CD14-positive monocyte (primary cell): ENCODE results near the gene RAB6B. TPM values are rescaled to one million over a fixed set of nuclear protein-coding genes. Genes with fewer than 3 reads are reported as not detected.

Source experiments
- DNase-seq, 3 donors: peaks; one replicate each; pipeline ENCODE4 v3.0.0-alpha.2; 2011 to 2022
- H2AFZ ChIP-seq: 2 replicates; pipeline ENCODE4 v1.6.0; 2012; ENCODE audit warnings: mild to moderate bottlenecking, low read depth, low read length, inconsistent platforms; ENCODE audit not compliant: insufficient read depth, poor library complexity, severe bottlenecking
- H3K27ac ChIP-seq, 2 donors: 1 replicate in 1 of 2; 2 replicates in 1 of 2; pipeline ENCODE4 v1.5.1; 2012 to 2013; ENCODE audit warnings: low read length in 2 of 2, control low read depth in 1 of 2, inconsistent platforms in 1 of 2, low read depth in 1 of 2, mild to moderate bottlenecking in 1 of 2
- H3K27me3 ChIP-seq, 2 donors: one replicate each; pipeline versions ENCODE4 v1.6.0 to v1.6.1; 2011 to 2013; ENCODE audit warnings: low read length in 2 of 2; ENCODE audit not compliant: control insufficient read depth in 2 of 2, insufficient read depth in 2 of 2
- H3K36me3 ChIP-seq, 2 donors: replicated peaks in 1 of 2; 1 replicate in 1 of 2; 2 replicates in 1 of 2; pipeline versions ENCODE4 v1.5.1 to v1.6.1; 2012 to 2013; ENCODE audit warnings: low read length in 2 of 2, control low read depth in 1 of 2, inconsistent platforms in 1 of 2, mild to moderate bottlenecking in 1 of 2; ENCODE audit not compliant: insufficient read depth in 2 of 2, control insufficient read depth in 1 of 2
- H3K4me1 ChIP-seq, 2 donors: 1 replicate in 1 of 2; 2 replicates in 1 of 2; pipeline versions ENCODE4 v1.5.1 to v1.6.1; 2012 to 2013; ENCODE audit warnings: low read length in 2 of 2, control low read depth in 1 of 2, inconsistent platforms in 1 of 2, mild to moderate bottlenecking in 1 of 2, moderate library complexity in 1 of 2; ENCODE audit not compliant: insufficient read depth in 2 of 2, control insufficient read depth in 1 of 2
- H3K4me2 ChIP-seq: replicated peaks from 2 replicates; pipeline ENCODE3; 2012; ENCODE audit warnings: low read length, moderate library complexity, mild to moderate bottlenecking; ENCODE audit not compliant: poor library complexity, severe bottlenecking; ENCODE audit errors: extremely low read depth
- H3K4me3 ChIP-seq, 3 experiments: fragments of 200-600 bp in 1 of 3; sonication (generic) in 1 of 3; replicated peaks in 1 of 3; 1 replicate in 2 of 3; 2 replicates in 1 of 3; pipeline ENCODE4 v1.5.1; 2011 to 2013; ENCODE audit warnings: low read length in 3 of 3, mild to moderate bottlenecking in 3 of 3, control low read depth in 2 of 3, low read depth in 2 of 3, inconsistent platforms in 1 of 3, moderate library complexity in 1 of 3
- H3K79me2 ChIP-seq: 2 replicates; pipeline ENCODE4 v1.6.0; 2012; ENCODE audit warnings: mild to moderate bottlenecking, control low read depth, inconsistent platforms, low read length, moderate library complexity; ENCODE audit not compliant: insufficient read depth
- H3K9ac ChIP-seq: 2 replicates; pipeline ENCODE4 v1.6.0; 2017; ENCODE audit warnings: low read length, mild to moderate bottlenecking; ENCODE audit not compliant: insufficient read depth, poor library complexity, severe bottlenecking
- H3K9me3 ChIP-seq, 2 donors: replicated peaks in 1 of 2; 1 replicate in 1 of 2; 2 replicates in 1 of 2; pipeline versions ENCODE4 v1.5.1 to v1.6.1; 2012 to 2013; ENCODE audit warnings: low read length in 2 of 2, control low read depth in 1 of 2; ENCODE audit not compliant: control insufficient read depth in 1 of 2, insufficient read depth in 1 of 2
- H4K20me1 ChIP-seq: 2 replicates; pipeline ENCODE4 v1.6.0; 2012; ENCODE audit warnings: mild to moderate bottlenecking, low read length, control low read depth, moderate library complexity; ENCODE audit not compliant: insufficient read depth
- H3K27ac Mint-ChIP-seq, 7 donors: one replicate each; pipeline ENCODE4 v1.8.0; 2020; ENCODE audit warnings: mild to moderate bottlenecking in 7 of 7, mixed read lengths in 7 of 7, moderate library complexity in 6 of 7, inconsistent platforms in 2 of 7
- H3K27me3 Mint-ChIP-seq, 3 donors: one replicate each; pipeline ENCODE4 v1.8.0; 2021 to 2022; ENCODE audit warnings: low read depth in 3 of 3, mild to moderate bottlenecking in 3 of 3, mixed read lengths in 3 of 3, moderate library complexity in 3 of 3, inconsistent platforms in 1 of 3
- H3K36me3 Mint-ChIP-seq, 2 donors: one replicate each; pipeline ENCODE4 v1.8.0; 2020; ENCODE audit warnings: mixed read lengths in 2 of 2, inconsistent platforms in 1 of 2, mild to moderate bottlenecking in 1 of 2
- H3K4me1 Mint-ChIP-seq: one replicate; pipeline ENCODE4 v1.8.0; 2020; ENCODE audit warnings: mild to moderate bottlenecking, mixed read lengths
- H3K4me3 Mint-ChIP-seq, 2 donors: one replicate each; pipeline ENCODE4 v1.8.0; 2020; ENCODE audit warnings: mild to moderate bottlenecking in 2 of 2, mixed read lengths in 2 of 2, moderate library complexity in 1 of 2
- H3K9me3 Mint-ChIP-seq, 7 donors: one replicate each; pipeline ENCODE4 v1.8.0; 2020 to 2022; ENCODE audit warnings: mixed read lengths in 7 of 7, mild to moderate bottlenecking in 6 of 7, moderate library complexity in 6 of 7, inconsistent platforms in 2 of 7
- CTCF ChIP-seq: fragments of 200-600 bp; IDR thresholded peaks from one replicate; pipeline ENCODE4 v1.8.0; 2022; ENCODE audit warnings: antibody characterized with exemption, mild to moderate bottlenecking
- WGBS: methylation state at CpG from one replicate; pipeline ENCODE4 v1.1.5; 2013; ENCODE audit warnings: missing lambda C conversion rate; ENCODE audit not compliant: insufficient coverage; 5-methylcytosine and 5-hydroxymethylcytosine counted together
- intact Hi-C, 2 donors: fragments of 100-400 bp; cut with micrococcal nuclease; formaldehyde crosslinking; loops; one replicate each; pipeline versions ENCODE4 v1.15.0 to v1.15.1; 2023
- polyA plus RNA-seq, 3 donors: library from polyadenylated mRNA; depleted of rRNA in 1 of 3; unstranded in 2 of 3; stranded (reverse) in 1 of 3; fragments of 300-500 nt in 2 of 3; fragments of >200 nt in 1 of 3; fragmentation: Illumina TruSeq in 2 of 3; gene quantifications; 1 replicate in 2 of 3; 2 replicates in 1 of 3; pipeline ENCODE4 v1.2.3, GENCODE V29; 2012 to 2021

The RAB6B gene
- polyA plus RNA-seq, 3 donors = 0.46 TPM; not detected in 2

DNA sequence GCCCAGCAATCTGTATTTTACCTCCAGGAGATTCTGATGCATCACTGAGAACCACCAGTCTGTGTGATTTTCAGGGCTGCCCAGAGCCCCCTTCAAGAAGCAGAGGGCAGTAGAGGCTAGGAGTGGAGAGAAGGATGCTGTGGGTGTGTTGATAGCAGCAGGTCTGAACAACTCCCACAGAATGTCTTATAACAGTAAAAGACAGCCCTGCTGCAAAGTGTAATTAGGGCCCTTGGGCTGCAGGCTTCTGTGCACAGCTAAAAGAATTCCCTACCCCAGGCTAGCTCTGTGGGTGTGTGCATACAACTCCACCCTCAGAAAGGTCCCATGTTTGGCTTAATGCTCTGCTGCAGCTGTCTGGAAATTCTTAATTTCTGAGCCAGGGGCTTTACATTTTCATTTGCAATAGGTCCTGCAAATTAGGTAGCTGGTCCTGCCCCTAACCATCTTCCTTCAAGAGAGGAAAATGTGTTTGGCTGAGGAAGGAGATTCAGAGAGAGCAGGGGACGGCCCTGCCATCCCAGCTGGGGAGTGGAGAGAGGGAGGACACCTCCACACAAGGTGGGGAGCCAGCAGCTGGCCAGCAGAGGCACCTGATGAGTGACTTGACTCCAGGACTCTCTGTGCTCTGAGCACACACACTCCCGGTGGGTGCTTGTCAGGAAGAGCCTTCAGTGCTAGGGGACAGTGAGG, 43.2 kb upstream of the RAB6B start:
- H3K9me3 ChIP-seq = no peaks in the 10 kb centered on the region
- intact Hi-C loops = no loop called here
- no peaks in the 10 kb centered on the region for H3K79me2 ChIP-seq
- no peak overlapping the region for H3K9ac ChIP-seq
- H3K9me3 Mint-ChIP-seq = no peaks in the 10 kb centered on the region
- DNase-seq = no peak
- H3K27me3 ChIP-seq = no peaks in the 10 kb centered on the region
- no peak overlapping the region for H3K4me3 ChIP-seq
- H3K27ac ChIP-seq = no peak overlapping the region
- H3K36me3 ChIP-seq = no peaks in the 10 kb centered on the region
- H3K36me3 Mint-ChIP-seq = no peaks in the 10 kb centered on the region
- peaks cover 17% of the 10 kb centered on the region for H3K4me1 Mint-ChIP-seq
- H3K27me3 Mint-ChIP-seq = peaks cover 2 to 9% (median 3%) of the 10 kb centered on the region in 3 donors
- no peak overlapping the region for H3K4me2 ChIP-seq
- TF ChIP-seq CTCF = no peak
- no peak overlapping the region for H2AFZ ChIP-seq
- H3K27ac Mint-ChIP-seq = no peak overlapping the region
- H3K4me3 Mint-ChIP-seq = no peak overlapping the region
- no peaks in the 10 kb centered on the region for H4K20me1 ChIP-seq
- WGBS = no CpG with 5 or more reads among the region's 2 CpGs
- peaks cover 4 to 5% of the 10 kb centered on the region in 2 donors for H3K4me1 ChIP-seq

GRCh38 chr3:133937756-133938601, 42.3 kb upstream of the RAB6B start:
- Histone ChIP-seq H3K9ac (no peak overlapping the region), H3K4me1 (peaks cover 4 to 5% of the 10 kb centered on the region in 2 donors), H3K79me2 (no peaks in the 10 kb centered on the region), H3K36me3 (no peaks in the 10 kb centered on the region), H3K9me3 (no peaks in the 10 kb centered on the region), H3K27me3 (no peaks in the 10 kb centered on the region), H2AFZ (no peak overlapping the region), H4K20me1 (no peaks in the 10 kb centered on the region), H3K27ac (no peak overlapping the region), H3K4me3 (no peak overlapping the region), H3K4me2 (no peak overlapping the region)
- no peak overlapping the region for H3K27ac Mint-ChIP-seq
- no peak overlapping the region for H3K4me3 Mint-ChIP-seq
- TF ChIP-seq CTCF = no peak
- no peak for DNase-seq
- peaks cover 2 to 7% (median 5%) of the 10 kb centered on the region in 3 donors for H3K27me3 Mint-ChIP-seq
- intact Hi-C loops = no loop called here
- 97% methylated on average over 4 of the region's 10 CpGs for WGBS
- no peaks in the 10 kb centered on the region for H3K36me3 Mint-ChIP-seq
- peaks cover 12% of the 10 kb centered on the region for H3K4me1 Mint-ChIP-seq
- no peaks in the 10 kb centered on the region for H3K9me3 Mint-ChIP-seq
